Activated T-cell treated with anti-CD3 and anti-CD28 coated beads, Interleukin-2, amount 50 U/mL, for 72 hours (primary cell): ENCODE data around the gene DUS1L. TPM values are rescaled to one million over a fixed set of nuclear protein-coding genes. Genes with fewer than 3 reads are reported as not detected.

Experiments
- ATAC-seq, 2 donors: fragments of 150-1000 bp; cut with Tn5 transposase; replicated peaks in 1 of 2; 2 replicates each; pipeline ENCODE4 v1.10.0; 2021; ENCODE audit warnings: moderate library complexity in 2 of 2, mild to moderate bottlenecking in 1 of 2
- DNase-seq, 2 donors: peaks; one replicate each; pipeline ENCODE4 v3.0.0; 2021 to 2022; ENCODE audit warnings: mixed read lengths in 1 of 2
- H3K27ac Mint-ChIP-seq: one replicate; pipeline ENCODE4 v1.8.0; 2022; ENCODE audit warnings: mild to moderate bottlenecking, moderate library complexity, mixed read lengths
- H3K27me3 Mint-ChIP-seq: one replicate; pipeline ENCODE4 v1.8.0; 2022; ENCODE audit warnings: low read depth, mixed read lengths
- H3K36me3 Mint-ChIP-seq, 2 donors: one replicate each; pipeline ENCODE4 v1.8.0; 2022; ENCODE audit warnings: mixed read lengths in 2 of 2, mild to moderate bottlenecking in 1 of 2; ENCODE audit not compliant: insufficient read depth in 2 of 2
- H3K4me1 Mint-ChIP-seq: one replicate; pipeline ENCODE4 v1.8.0; 2022; ENCODE audit warnings: low read depth, mixed read lengths
- H3K4me3 Mint-ChIP-seq, 2 donors: one replicate each; pipeline ENCODE4 v1.8.0; 2022; ENCODE audit warnings: mild to moderate bottlenecking in 2 of 2, mixed read lengths in 2 of 2, moderate library complexity in 2 of 2
- H3K9me3 Mint-ChIP-seq, 2 donors: one replicate each; pipeline ENCODE4 v1.8.0; 2022; ENCODE audit warnings: mixed read lengths in 2 of 2
- total RNA-seq, 2 donors: library from RNA; stranded (reverse); gene quantifications; one replicate each; pipeline ENCODE4 v1.2.3, GENCODE V29; 2022

Gene DUS1L
- total RNA-seq, 2 donors from 2014 or later, result 109 to 121 TPM

- no peak for DNase-seq
- no peaks in the 10 kb centered on the region for H3K9me3 Mint-ChIP-seq
- peaks cover 25% of the 10 kb centered on the region for H3K4me1 Mint-ChIP-seq
- no peak overlapping the region for H3K4me3 Mint-ChIP-seq
- no peak for ATAC-seq
- H3K27ac Mint-ChIP-seq, result no peak overlapping the region
- H3K27me3 Mint-ChIP-seq, result no peaks in the 10 kb centered on the region
- H3K36me3 Mint-ChIP-seq, result no peaks in the 10 kb centered on the region
Measured at GRCh38 chr17:82018989-82019689, 46.5 kb downstream of the DUS1L start.

DNA sequence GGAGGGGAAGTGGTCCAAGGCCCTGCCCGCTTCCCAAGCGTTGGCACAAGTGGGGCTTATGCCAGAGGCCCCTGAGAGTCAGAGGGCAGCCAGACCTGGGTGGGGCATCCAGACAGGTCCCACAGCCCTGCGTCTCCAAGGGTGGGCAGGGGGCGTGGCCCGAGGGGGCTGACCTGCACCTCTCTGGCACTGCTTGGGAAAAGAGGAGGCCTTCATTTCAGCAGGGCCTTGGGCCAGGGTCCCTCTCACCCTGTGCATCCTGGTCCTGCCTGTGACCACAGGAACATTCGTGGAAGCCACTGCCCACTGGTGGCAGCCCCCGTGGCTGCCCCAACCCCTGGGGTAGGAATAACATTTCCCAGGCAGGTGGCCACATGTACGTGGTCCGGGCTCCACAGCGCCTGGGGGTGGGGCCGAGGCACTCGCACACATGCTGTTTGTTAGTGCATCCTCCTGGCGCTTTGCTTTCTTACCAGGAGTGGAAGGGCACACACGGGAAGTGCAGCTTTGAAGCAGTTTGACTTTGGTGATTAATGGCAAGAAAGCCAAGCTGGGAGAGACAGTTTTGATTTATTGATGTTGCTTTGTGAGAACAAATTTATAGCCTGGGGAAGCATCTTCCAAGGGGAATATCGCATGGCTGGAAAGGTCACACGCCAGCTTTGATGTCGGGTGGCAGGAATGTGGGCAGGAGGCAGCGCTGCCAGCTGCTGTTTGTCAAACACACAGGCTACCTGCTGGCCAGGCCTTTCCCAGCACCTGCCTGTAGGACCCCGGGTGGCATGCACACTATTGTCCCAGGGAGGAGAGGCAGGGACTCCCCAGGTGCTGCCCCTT, 47.2 kb downstream of the DUS1L start:
- Mint-ChIP-seq H3K4me3 (no peak overlapping the region), H3K4me1 (peaks cover 20% of the 10 kb centered on the region), H3K27ac (no peak overlapping the region), H3K27me3 (no peaks in the 10 kb centered on the region), H3K9me3 (no peaks in the 10 kb centered on the region), H3K36me3 (no peaks in the 10 kb centered on the region)
- DNase-seq, result no peak
- ATAC-seq, result no peak

GRCh38 chr17:82017612-82018151, 47.9 kb downstream of the DUS1L start:
- Mint-ChIP-seq H3K9me3 (no peaks in the 10 kb centered on the region), H3K27me3 (no peaks in the 10 kb centered on the region), H3K4me3 (no peak overlapping the region), H3K36me3 (no peaks in the 10 kb centered on the region), H3K27ac (no peak overlapping the region), H3K4me1 (peaks cover 20% of the 10 kb centered on the region)
- DNase-seq, result no peak
- ATAC-seq, result no peak

GRCh38 chr17:82016875-82017459, 48.6 kb downstream of the DUS1L start:
- DNase-seq (no peak), ATAC-seq (no peak)
- no peaks in the 10 kb centered on the region for H3K27me3 Mint-ChIP-seq
- H3K4me3 Mint-ChIP-seq, result no peak overlapping the region
- no peak overlapping the region for H3K27ac Mint-ChIP-seq
- no peaks in the 10 kb centered on the region for H3K36me3 Mint-ChIP-seq
- peaks cover 18% of the 10 kb centered on the region for H3K4me1 Mint-ChIP-seq
- no peaks in the 10 kb centered on the region for H3K9me3 Mint-ChIP-seq

- H3K27me3 Mint-ChIP-seq, result no peaks in the 10 kb centered on the region
- H3K9me3 Mint-ChIP-seq, result no peaks in the 10 kb centered on the region
- H3K36me3 Mint-ChIP-seq, result no peaks in the 10 kb centered on the region
- H3K4me1 Mint-ChIP-seq, result peaks cover 11% of the 10 kb centered on the region
- DNase-seq, result no peak
- H3K27ac Mint-ChIP-seq, result no peak overlapping the region
- no peak for ATAC-seq
- no peak overlapping the region for H3K4me3 Mint-ChIP-seq
Measured at GRCh38 chr17:82016061-82016874, 49.3 kb downstream of the DUS1L start.

DNA sequence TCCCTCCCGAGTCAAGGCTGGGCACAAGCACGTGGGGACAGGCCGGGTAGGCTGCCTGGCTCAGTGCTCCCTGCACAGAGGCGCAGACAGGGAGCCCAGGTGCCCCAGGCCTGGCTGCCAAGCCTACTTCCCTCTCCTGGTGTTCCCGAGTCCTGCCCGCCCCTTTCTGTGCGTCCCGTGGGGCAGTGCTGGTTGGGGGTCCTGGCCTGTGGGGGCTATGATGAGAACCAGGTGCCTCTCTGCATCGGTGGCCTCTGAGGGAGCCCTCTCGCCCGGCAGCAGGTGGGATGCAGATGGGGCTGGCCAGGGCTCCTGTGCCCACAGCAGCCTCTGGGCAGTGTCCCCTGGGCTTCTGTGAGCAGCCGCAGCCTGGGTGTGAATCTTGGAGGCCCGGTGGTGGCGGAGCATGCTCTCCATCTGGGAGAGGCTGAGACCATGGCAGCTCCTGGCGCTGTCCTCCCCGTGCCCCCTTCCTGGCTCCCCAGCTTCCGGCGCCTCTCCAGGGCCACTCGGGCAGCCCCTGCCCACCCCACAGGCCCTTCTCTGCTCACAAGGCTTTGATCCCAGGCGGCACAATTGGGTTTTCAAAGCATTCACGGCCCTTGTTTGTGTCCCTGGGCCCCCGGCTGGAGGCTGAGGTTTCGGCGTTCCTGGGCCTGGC, 50.2 kb downstream of the DUS1L start:
- DNase-seq, result no peak
- Mint-ChIP-seq H3K4me3 (no peak overlapping the region), H3K36me3 (no peaks in the 10 kb centered on the region), H3K4me1 (peaks cover 6% of the 10 kb centered on the region), H3K27me3 (no peaks in the 10 kb centered on the region), H3K9me3 (no peaks in the 10 kb centered on the region), H3K27ac (no peak overlapping the region)
- no peak for ATAC-seq

DNA sequence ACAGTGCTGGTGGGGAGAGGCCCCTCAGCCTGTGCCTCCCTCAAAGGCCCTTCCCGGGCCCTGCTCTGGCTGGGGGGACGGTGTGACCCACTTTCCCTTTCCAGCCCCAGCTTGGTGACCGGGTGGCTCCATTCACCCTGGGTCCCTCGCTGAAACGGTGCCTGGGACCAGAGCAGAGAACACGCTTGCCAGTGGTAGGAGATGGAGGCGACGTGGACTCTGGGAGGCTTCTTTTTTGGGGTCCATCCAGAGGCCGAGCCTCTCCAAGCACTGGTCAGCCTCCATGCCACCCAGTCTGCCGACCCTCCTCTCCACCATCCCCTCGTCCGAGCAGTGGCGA, 50.7 kb downstream of the DUS1L start:
- ATAC-seq, result no peak
- no peak for DNase-seq
- no peak overlapping the region for H3K4me3 Mint-ChIP-seq

GRCh38 chr17:82014432-82014831, 51.2 kb downstream of the DUS1L start:
- Mint-ChIP-seq H3K27me3 (no peaks in the 10 kb centered on the region), H3K4me3 (no peak overlapping the region), H3K9me3 (no peaks in the 10 kb centered on the region), H3K36me3 (no peaks in the 10 kb centered on the region), H3K27ac (no peak overlapping the region), H3K4me1 (no peaks in the 10 kb centered on the region)
- DNase-seq, result no peak
- no peak for ATAC-seq

More for the DNA sequence above, 50.7 kb downstream of the DUS1L start:
- peaks cover under 1% of the 10 kb centered on the region for H3K4me1 Mint-ChIP-seq
- H3K27ac Mint-ChIP-seq, result no peak overlapping the region
- H3K9me3 Mint-ChIP-seq, result no peaks in the 10 kb centered on the region
- H3K36me3 Mint-ChIP-seq, result no peaks in the 10 kb centered on the region
- H3K27me3 Mint-ChIP-seq, result no peaks in the 10 kb centered on the region

DNA sequence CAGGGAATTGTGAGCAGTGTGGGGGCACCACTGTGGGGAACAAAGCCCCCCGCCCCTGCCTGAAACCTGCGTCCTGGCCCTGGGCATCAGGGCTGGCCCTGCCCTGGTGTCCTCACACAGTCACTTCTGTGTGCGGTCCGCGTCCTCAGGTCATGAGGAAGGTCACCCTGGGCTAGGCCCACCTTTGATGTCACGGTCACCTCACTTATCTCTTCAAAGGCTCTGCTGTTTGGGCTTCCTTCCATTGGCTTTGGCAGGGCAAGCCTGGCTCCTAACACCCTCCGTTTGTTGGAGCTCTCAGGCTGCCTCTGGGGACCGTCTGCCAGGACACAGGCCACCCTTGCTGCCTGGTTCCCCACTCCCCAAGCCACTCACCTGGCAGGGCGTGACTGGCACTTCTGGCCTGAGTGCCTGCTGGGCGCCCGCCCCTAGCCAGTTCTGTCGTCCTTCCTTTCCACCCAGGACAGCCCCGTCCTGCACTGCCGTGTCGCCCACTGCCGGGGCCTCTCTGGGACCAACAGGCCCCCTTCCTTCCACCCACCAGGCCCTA, 51.8 kb downstream of the DUS1L start:
- H3K27me3 Mint-ChIP-seq, result no peaks in the 10 kb centered on the region
- DNase-seq (no peak), ATAC-seq (no peak)
- no peaks in the 10 kb centered on the region for H3K9me3 Mint-ChIP-seq
- H3K4me3 Mint-ChIP-seq, result no peak overlapping the region
- H3K36me3 Mint-ChIP-seq, result no peaks in the 10 kb centered on the region
- no peak overlapping the region for H3K27ac Mint-ChIP-seq
- no peaks in the 10 kb centered on the region for H3K4me1 Mint-ChIP-seq

- Mint-ChIP-seq H3K4me1 (no peaks in the 10 kb centered on the region), H3K9me3 (no peaks in the 10 kb centered on the region), H3K36me3 (no peaks in the 10 kb centered on the region), H3K27ac (no peak overlapping the region), H3K4me3 (no peak overlapping the region), H3K27me3 (no peaks in the 10 kb centered on the region)
- no peak for DNase-seq
- ATAC-seq, result no peak
Measured at GRCh38 chr17:82013341-82013740, 52.3 kb downstream of the DUS1L start.

DNA sequence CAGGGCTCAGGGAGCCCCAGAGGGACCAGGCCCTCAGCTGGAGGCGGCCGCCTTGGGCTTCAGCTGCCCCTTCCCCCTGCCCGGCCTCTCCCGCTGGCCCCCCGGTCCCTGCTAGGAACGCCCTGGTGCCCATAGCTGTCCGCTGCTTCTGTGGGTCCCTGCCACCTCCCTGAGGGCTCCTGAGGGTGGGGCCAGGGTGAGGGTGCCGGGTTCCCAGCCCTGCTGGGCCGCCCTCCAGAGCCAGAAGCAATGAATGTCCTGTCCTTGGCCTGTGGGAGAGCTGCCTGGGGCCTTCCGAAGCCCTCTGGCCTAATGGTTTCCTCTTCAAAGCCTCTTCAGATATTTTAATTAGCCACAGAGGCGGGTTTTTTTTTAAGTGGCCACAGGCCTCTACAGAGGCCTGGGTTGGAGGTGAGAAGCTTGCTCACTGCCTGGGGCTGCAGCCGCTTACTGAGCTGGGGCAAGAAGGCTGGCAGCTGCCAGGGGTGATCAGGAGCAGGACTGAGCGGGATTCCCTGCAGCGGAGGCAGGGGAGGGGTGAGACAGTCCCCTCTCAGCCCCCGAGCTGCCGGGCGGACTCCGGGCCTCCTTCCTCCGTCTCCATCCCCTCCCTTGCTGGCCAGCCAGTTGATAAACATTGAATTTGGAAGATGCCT, 52.8 kb downstream of the DUS1L start:
- Mint-ChIP-seq H3K27ac (no peak overlapping the region), H3K4me3 (no peak overlapping the region), H3K27me3 (no peaks in the 10 kb centered on the region), H3K4me1 (no peaks in the 10 kb centered on the region), H3K9me3 (no peaks in the 10 kb centered on the region), H3K36me3 (no peaks in the 10 kb centered on the region)
- DNase-seq, result no peak
- no peak for ATAC-seq

- H3K27ac Mint-ChIP-seq, result no peak overlapping the region
- ATAC-seq, result no peak
Measured at GRCh38 chr17:82012261-82012639, 53.4 kb downstream of the DUS1L start.

More at GRCh38 chr17:82012261-82012639, 53.4 kb downstream of the DUS1L start:
- no peaks in the 10 kb centered on the region for H3K36me3 Mint-ChIP-seq
- no peak overlapping the region for H3K4me3 Mint-ChIP-seq
- H3K4me1 Mint-ChIP-seq, result no peaks in the 10 kb centered on the region
- H3K9me3 Mint-ChIP-seq, result no peaks in the 10 kb centered on the region
- DNase-seq, result no peak
- H3K27me3 Mint-ChIP-seq, result no peaks in the 10 kb centered on the region
